Testis (tissue), 2 donors: ENCODE results near the gene GTPBP4.

Source experiments
- POLR2A ChIP-seq: fragments of 450-650 bp; IDR thresholded peaks from one replicate; pipeline ENCODE4 v1.6.1; 2017; ENCODE audit warnings: antibody characterized with exemption, mild to moderate bottlenecking, moderate library complexity
- TF ChIP-seq, protein P1 (sequence below), 3 experiments: fragments of 450-650 bp in 2 of 3; fragments of 200-600 bp in 1 of 3; sonication (generic) in 1 of 3; IDR thresholded peaks; one replicate each; pipeline ENCODE4 v1.5.1; 2016 to 2019; ENCODE audit warnings: antibody characterized with exemption in 3 of 3, mild to moderate bottlenecking in 2 of 3, moderate library complexity in 1 of 3

DNA sequence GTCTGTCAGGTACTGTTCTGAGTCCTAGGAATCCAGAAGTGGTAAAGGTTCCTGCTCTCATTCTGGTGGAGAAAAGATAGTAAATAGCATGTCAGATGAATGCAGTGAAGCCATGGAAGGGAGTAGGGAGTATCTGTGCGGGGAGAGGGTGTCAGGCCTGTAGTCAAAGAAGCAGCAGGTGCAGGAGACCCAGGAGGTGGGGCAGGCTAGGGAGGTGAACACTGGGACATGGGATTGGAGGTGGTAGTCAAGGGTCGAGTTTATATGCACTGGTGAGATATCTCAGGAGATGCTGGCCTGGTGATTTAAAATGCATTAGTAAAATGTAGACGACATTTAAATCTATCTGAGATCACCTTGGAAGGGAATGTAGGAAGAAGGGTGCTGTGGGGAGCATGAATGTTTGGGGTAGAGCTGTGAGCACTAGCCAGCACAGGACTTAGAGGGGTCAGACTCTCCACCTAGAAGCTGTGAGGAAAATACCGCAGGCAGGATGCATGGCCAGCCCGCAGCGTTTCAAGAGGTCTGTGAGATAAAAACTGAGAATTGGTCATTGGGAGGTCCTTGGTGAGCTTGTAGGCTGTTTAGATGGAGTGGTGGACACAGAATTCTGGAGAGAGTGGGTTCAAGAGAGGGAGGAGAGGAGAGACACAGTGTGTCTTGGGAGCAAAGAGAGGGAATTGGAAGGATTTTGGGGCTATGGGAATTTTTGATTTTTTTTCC lies 6.8 kb downstream of the GTPBP4 start:
- TF ChIP-seq, protein P1, sequence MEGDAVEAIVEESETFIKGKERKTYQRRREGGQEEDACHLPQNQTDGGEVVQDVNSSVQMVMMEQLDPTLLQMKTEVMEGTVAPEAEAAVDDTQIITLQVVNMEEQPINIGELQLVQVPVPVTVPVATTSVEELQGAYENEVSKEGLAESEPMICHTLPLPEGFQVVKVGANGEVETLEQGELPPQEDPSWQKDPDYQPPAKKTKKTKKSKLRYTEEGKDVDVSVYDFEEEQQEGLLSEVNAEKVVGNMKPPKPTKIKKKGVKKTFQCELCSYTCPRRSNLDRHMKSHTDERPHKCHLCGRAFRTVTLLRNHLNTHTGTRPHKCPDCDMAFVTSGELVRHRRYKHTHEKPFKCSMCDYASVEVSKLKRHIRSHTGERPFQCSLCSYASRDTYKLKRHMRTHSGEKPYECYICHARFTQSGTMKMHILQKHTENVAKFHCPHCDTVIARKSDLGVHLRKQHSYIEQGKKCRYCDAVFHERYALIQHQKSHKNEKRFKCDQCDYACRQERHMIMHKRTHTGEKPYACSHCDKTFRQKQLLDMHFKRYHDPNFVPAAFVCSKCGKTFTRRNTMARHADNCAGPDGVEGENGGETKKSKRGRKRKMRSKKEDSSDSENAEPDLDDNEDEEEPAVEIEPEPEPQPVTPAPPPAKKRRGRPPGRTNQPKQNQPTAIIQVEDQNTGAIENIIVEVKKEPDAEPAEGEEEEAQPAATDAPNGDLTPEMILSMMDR (IDR thresholded peaks at IDR 0.05): no peak
- no peak for TF ChIP-seq POLR2A
